ENCODE measurements around the gene WNT8A. TPM values are rescaled to one million over a fixed set of nuclear protein-coding genes. Genes with fewer than 3 reads are reported as not detected.
A peak's percentile ranks its signal among the peaks of the same experiment; 100 is the strongest.
"Not testable (repeated sequence)": the region's sequence is repeated elsewhere in the genome, so short reads cannot be mapped to it uniquely, and the experiment has no call there.

The WNT8A gene
- polyA plus RNA-seq, 1 experiment, result not detected

DNA sequence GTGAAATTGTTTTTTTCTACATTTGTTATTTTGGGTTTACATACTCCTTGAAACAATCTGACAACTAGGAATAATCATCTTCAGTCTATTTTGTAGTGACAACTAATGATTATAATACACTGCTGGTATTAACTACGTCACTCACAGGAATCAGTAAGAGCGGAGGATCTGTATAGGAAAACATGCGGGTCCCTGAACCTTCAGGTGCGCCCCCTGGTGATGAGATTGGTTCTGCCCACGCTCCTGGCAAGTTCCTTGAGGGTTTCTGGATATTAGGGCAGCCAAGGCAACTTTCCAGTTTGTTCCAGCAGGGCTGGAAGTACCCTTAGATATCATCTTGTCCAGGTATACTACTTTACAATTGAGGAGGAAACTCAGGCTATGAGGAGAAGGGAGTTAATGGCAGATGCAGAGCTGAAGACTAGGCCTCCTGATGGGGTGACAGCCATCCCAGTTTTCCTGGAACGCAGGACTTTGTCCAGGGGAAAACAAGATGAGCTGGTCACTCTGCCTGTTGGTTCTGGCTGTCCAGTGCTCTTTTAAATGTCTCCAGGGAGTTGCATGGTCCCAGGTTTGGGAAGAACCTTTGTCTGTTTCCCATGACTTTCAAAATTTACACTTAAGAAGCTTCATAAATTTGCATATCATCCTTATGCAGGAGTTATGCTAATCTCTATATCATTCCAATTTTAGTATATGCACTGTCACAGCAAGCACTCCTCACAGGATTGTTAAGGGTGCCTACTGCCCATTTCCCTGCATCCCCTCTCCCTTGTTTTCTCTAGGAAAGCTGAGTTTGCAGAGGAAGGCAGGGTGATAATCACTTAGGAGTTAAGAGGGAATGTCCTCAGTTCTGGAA, 14.9 kb upstream of the WNT8A start:
- POLR2A ChIA-PET, result no interaction called here

DNA sequence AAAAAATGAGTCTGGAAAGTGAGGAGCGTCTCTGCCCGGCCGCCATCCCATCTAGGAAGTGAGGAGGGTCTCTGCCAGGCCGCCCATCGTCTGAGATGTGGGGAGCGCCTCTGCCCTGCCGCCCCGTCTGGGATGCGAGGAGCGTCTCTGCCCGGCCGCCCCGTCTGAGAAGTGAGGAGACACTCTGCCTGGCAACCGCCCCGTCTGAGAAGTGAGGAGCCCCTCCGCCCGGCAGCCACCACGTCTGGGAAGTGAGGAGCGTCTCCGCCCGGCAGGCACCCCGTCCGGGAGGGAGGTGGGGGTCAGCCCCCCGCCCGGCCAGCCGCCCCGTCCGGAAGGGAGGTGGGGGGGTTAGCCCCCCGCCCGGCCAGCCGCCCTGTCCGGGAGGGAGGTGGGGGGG, 13.8 kb upstream of the WNT8A start:
- DNase-seq (ENCODE audit: low read depth); POLR2A ChIA-PET; H3K27me3 ChIP-seq (ENCODE audit: control insufficient read depth, insufficient read depth, low read length); H3K36me3 ChIP-seq (ENCODE audit: control insufficient read depth, insufficient read depth, low read length); H3K4me3 ChIP-seq (ENCODE audit: low read depth, low read length): not testable (repeated sequence)
- CTCF ChIA-PET, result interaction anchor here (0.8 to 10.1 kb wide), 13 partner anchors 8 to 448 kb away, joined by 4 to 188 read pairs (median 7); partner anchors contain the start of gene FAM13B

More for the DNA sequence above, 14.9 kb upstream of the WNT8A start:
- no peaks in the 10 kb centered on the region for H3K36me3 ChIP-seq (ENCODE audit: control insufficient read depth, insufficient read depth, low read length)
- TF ChIP-seq, protein P1, sequence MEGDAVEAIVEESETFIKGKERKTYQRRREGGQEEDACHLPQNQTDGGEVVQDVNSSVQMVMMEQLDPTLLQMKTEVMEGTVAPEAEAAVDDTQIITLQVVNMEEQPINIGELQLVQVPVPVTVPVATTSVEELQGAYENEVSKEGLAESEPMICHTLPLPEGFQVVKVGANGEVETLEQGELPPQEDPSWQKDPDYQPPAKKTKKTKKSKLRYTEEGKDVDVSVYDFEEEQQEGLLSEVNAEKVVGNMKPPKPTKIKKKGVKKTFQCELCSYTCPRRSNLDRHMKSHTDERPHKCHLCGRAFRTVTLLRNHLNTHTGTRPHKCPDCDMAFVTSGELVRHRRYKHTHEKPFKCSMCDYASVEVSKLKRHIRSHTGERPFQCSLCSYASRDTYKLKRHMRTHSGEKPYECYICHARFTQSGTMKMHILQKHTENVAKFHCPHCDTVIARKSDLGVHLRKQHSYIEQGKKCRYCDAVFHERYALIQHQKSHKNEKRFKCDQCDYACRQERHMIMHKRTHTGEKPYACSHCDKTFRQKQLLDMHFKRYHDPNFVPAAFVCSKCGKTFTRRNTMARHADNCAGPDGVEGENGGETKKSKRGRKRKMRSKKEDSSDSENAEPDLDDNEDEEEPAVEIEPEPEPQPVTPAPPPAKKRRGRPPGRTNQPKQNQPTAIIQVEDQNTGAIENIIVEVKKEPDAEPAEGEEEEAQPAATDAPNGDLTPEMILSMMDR (IDR thresholded peaks at IDR 0.05; ENCODE audit: insufficient read depth, low read depth, low read length), result peak; percentile 87
- DNase-seq (ENCODE audit: low read depth), result no peak
- no peak overlapping the region for H3K4me3 ChIP-seq (ENCODE audit: low read depth, low read length)
- CTCF ChIA-PET, result interaction anchor here (0.6 to 10.1 kb wide), 23 partner anchors 9 to 447 kb away, joined by 3 to 188 read pairs (median 6); partner anchors contain the start of gene FAM13B
- H3K27me3 ChIP-seq (ENCODE audit: control insufficient read depth, insufficient read depth, low read length), result no peaks in the 10 kb centered on the region

DNA sequence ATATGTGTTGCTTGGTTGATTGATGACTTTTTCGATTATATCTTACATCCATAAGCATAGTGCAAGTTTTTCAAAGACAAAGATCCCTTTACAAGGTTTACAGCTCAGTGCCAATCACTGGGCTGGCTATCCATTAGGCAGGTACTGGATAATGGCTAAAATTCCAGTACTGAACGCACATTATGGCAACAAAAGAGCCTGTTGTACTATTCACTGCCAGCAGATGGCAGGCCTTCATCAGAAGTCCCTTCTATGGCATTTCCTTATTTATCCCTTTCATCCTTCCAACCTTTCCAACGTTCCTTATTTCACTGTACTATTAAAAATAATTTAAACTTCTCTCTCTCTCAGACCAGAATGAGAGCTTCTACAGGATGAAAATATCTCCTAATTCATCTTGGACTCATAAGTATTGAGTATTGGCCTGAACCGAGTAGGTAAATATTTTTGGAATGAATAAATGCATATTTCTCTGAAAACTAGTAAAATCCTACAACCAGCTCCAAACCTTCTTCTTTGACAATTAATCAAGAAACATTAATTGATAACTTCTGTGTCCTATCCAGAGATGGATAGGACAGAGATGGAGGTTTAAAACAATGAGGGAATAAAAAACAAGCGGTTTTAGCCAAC, 6.7 kb upstream of the WNT8A start:
- no peak overlapping the region for H3K4me3 ChIP-seq (ENCODE audit: low read depth, low read length)
- TF ChIP-seq, protein P1 (IDR thresholded peaks at IDR 0.05; ENCODE audit: insufficient read depth, low read depth, low read length), result peak; percentile 82
- no peak for DNase-seq (ENCODE audit: low read depth)
- H3K27me3 ChIP-seq (ENCODE audit: control insufficient read depth, insufficient read depth, low read length), result peaks cover 2% of the 10 kb centered on the region; the same call in 1 of the 2 replicates
- ChIA-PET CTCF (interaction anchor here (0.6 to 6.3 kb wide), 26 partner anchors 9 to 298 kb away, joined by 3 to 51 read pairs (median 6); partner anchors contain the start of gene NME5), POLR2A (no interaction called here)
- no peaks in the 10 kb centered on the region for H3K36me3 ChIP-seq (ENCODE audit: control insufficient read depth, insufficient read depth, low read length)

DNA sequence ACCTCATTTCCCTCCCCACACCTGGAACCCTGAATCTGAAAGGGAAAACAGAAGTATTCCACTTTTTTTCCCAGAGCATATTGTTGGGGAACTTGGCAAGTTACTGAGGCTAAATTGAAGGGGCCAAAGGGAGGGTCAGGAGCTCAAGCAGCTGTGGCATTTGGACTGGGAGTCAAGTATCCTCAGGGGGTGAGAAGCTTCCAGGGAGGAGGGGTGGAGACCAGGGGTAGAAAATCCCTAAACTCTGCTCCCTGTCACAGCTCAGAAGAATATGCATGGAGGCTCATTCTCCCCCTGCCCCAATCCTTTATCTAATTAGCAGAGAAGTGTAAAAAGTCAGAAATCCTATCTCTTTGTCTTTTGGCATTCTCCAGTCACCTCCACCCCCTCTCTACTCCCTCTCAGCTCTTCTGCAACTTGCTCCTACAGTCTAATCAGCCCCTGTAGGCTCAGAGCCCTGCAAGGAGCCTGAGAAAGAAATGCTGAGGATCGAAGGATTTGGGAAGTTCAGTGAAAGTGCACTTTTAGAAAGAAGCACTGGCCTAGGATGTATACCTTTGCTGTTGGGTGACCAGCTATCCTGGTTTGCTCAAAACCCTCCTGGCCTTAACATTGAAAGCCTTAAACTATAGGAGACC, 5.7 kb upstream of the WNT8A start:
- ChIA-PET CTCF (interaction anchor here (0.8 to 6.3 kb wide), 23 partner anchors 8 to 299 kb away, joined by 3 to 51 read pairs (median 7); partner anchors contain the start of gene NME5), POLR2A (no interaction called here)

DNA sequence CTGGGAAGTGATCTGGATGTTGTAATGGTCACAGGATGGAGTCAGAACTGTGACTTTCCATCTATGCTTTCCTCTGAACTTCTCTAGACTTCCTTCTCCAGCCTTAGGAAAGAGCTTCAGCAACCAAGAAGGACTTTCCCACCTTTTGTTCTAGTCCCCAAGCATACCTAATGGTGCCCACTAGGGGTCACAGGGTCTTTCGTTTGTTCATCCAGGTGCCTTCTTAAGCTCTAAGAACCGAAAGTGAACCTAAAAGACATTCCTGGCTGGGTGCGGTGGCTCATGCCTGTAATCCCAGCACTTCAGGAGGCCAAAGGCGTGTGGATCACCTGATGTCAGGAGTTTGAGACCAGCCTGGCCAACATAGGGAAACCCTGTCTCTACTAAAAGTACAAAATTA, 1.8 kb upstream of the WNT8A start:
- TF ChIP-seq, protein P1 (IDR thresholded peaks at IDR 0.05; ENCODE audit: insufficient read depth, low read depth, low read length), result no peak
- no peaks in the 10 kb centered on the region for H3K36me3 ChIP-seq (ENCODE audit: control insufficient read depth, insufficient read depth, low read length)
- ChIA-PET POLR2A (no interaction called here), CTCF (interaction anchor here (0.6 to 2.4 kb wide), 8 partner anchors 10 to 112 kb away, joined by 3 to 13 read pairs (median 4); no protein-coding TSS in a partner anchor)
- DNase-seq (ENCODE audit: low read depth), result no peak
- H3K27me3 ChIP-seq (ENCODE audit: control insufficient read depth, insufficient read depth, low read length), result peaks cover 2% of the 10 kb centered on the region; the same call in 1 of the 2 replicates
- no peak overlapping the region for H3K4me3 ChIP-seq (ENCODE audit: low read depth, low read length)

More for the DNA sequence above, 5.7 kb upstream of the WNT8A start:
- Histone ChIP-seq H3K36me3 (ENCODE audit: control insufficient read depth, insufficient read depth, low read length) (no peaks in the 10 kb centered on the region), H3K4me3 (ENCODE audit: low read depth, low read length) (no peak overlapping the region), H3K27me3 (ENCODE audit: control insufficient read depth, insufficient read depth, low read length) (peaks cover 2% of the 10 kb centered on the region; the same call in 1 of the 2 replicates)
- no peak for DNase-seq (ENCODE audit: low read depth)
- TF ChIP-seq, protein P1 (IDR thresholded peaks at IDR 0.05; ENCODE audit: insufficient read depth, low read depth, low read length), result no peak

Measured in BJ (cell line).